Measurements from ENCODE around the gene ELL2. TPM values are rescaled to one million over a fixed set of nuclear protein-coding genes. Genes with fewer than 3 reads are reported as not detected.
A peak's percentile ranks its signal among the peaks of the same experiment; 100 is the strongest.

ELL2 gene
- polyA plus RNA-seq, 1 donor = 49.4 TPM

- peaks cover 6% of the 10 kb centered on the region for H3K36me3 ChIP-seq (ENCODE audit: control insufficient read depth, insufficient read depth, low read length)
- H3K4me3 ChIP-seq (ENCODE audit: low read length) = no peak overlapping the region
- H3K9me3 ChIP-seq (ENCODE audit: control insufficient read depth, low read depth, low read length) = no peaks in the 10 kb centered on the region
- DNase-seq = no peak
- H3K27ac ChIP-seq (ENCODE audit: low read length) = no peak overlapping the region
- WGBS (ENCODE audit: insufficient coverage, low lambda C conversion rate) = no CpG with 5 or more reads among the region's 4 CpGs
- H3K4me1 ChIP-seq (ENCODE audit: control insufficient read depth, insufficient read depth, low read length) = peaks cover 2% of the 10 kb centered on the region
- H3K27me3 ChIP-seq (ENCODE audit: control insufficient read depth, insufficient read depth, low read length) = no peaks in the 10 kb centered on the region
Observed at GRCh38 chr5:95883185-95884016, 78.2 kb downstream of the ELL2 start.

- Histone ChIP-seq H3K27ac (ENCODE audit: low read length) (no peak overlapping the region), H3K27me3 (ENCODE audit: control insufficient read depth, insufficient read depth, low read length) (no peaks in the 10 kb centered on the region), H3K4me3 (ENCODE audit: low read length) (no peak overlapping the region), H3K9me3 (ENCODE audit: control insufficient read depth, low read depth, low read length) (no peaks in the 10 kb centered on the region), H3K36me3 (ENCODE audit: control insufficient read depth, insufficient read depth, low read length) (peaks cover 6% of the 10 kb centered on the region), H3K4me1 (ENCODE audit: control insufficient read depth, insufficient read depth, low read length) (peaks cover 7% of the 10 kb centered on the region)
- no CpG with 5 or more reads among the region's 5 CpGs for WGBS (ENCODE audit: insufficient coverage, low lambda C conversion rate)
- no peak for DNase-seq
Observed at GRCh38 chr5:95881833-95882232, 79.8 kb downstream of the ELL2 start.

- Histone ChIP-seq H3K36me3 (ENCODE audit: control insufficient read depth, insufficient read depth, low read length) (no peaks in the 10 kb centered on the region), H3K27ac (ENCODE audit: low read length) (no peak overlapping the region), H3K27me3 (ENCODE audit: control insufficient read depth, insufficient read depth, low read length) (no peaks in the 10 kb centered on the region), H3K9me3 (ENCODE audit: control insufficient read depth, low read depth, low read length) (no peaks in the 10 kb centered on the region), H3K4me3 (ENCODE audit: low read length) (no peak overlapping the region), H3K4me1 (ENCODE audit: control insufficient read depth, insufficient read depth, low read length) (peaks cover 7% of the 10 kb centered on the region)
- no CpG with 5 or more reads among the region's 5 CpGs for WGBS (ENCODE audit: insufficient coverage, low lambda C conversion rate)
- DNase-seq = no peak
Observed at GRCh38 chr5:95880081-95880926, 81.3 kb downstream of the ELL2 start.

- no peaks in the 10 kb centered on the region for H3K27me3 ChIP-seq (ENCODE audit: control insufficient read depth, insufficient read depth, low read length)
- no CpG with 5 or more reads among the region's 5 CpGs for WGBS (ENCODE audit: insufficient coverage, low lambda C conversion rate)
- peaks cover 7% of the 10 kb centered on the region for H3K4me1 ChIP-seq (ENCODE audit: control insufficient read depth, insufficient read depth, low read length)
- H3K4me3 ChIP-seq (ENCODE audit: low read length) = no peak overlapping the region
- DNase-seq = no peak
- no peak overlapping the region for H3K27ac ChIP-seq (ENCODE audit: low read length)
- no peaks in the 10 kb centered on the region for H3K9me3 ChIP-seq (ENCODE audit: control insufficient read depth, low read depth, low read length)
- no peaks in the 10 kb centered on the region for H3K36me3 ChIP-seq (ENCODE audit: control insufficient read depth, insufficient read depth, low read length)
Observed at GRCh38 chr5:95879661-95880060, 82.0 kb downstream of the ELL2 start.

- Histone ChIP-seq H3K4me3 (ENCODE audit: low read length) (no peak overlapping the region), H3K27me3 (ENCODE audit: control insufficient read depth, insufficient read depth, low read length) (no peaks in the 10 kb centered on the region), H3K9me3 (ENCODE audit: control insufficient read depth, low read depth, low read length) (no peaks in the 10 kb centered on the region), H3K27ac (ENCODE audit: low read length) (peak overlapping the region; percentile 7), H3K4me1 (ENCODE audit: control insufficient read depth, insufficient read depth, low read length) (peaks cover 8% of the 10 kb centered on the region), H3K36me3 (ENCODE audit: control insufficient read depth, insufficient read depth, low read length) (no peaks in the 10 kb centered on the region)
- WGBS (ENCODE audit: insufficient coverage, low lambda C conversion rate) = no CpG with 5 or more reads among the region's 8 CpGs
- peak in 1 of 2 donors; percentile 55 for DNase-seq
Observed at GRCh38 chr5:95878417-95879323, 83.0 kb downstream of the ELL2 start.

GRCh38 chr5:95876782-95877181, 84.9 kb downstream of the ELL2 start:
- DNase-seq = no peak
- Histone ChIP-seq H3K27me3 (ENCODE audit: control insufficient read depth, insufficient read depth, low read length) (no peaks in the 10 kb centered on the region), H3K4me1 (ENCODE audit: control insufficient read depth, insufficient read depth, low read length) (peaks cover 14% of the 10 kb centered on the region), H3K4me3 (ENCODE audit: low read length) (no peak overlapping the region), H3K27ac (ENCODE audit: low read length) (no peak overlapping the region), H3K9me3 (ENCODE audit: control insufficient read depth, low read depth, low read length) (no peaks in the 10 kb centered on the region), H3K36me3 (ENCODE audit: control insufficient read depth, insufficient read depth, low read length) (no peaks in the 10 kb centered on the region)
- no CpG with 5 or more reads among the region's 2 CpGs for WGBS (ENCODE audit: insufficient coverage, low lambda C conversion rate)

- Histone ChIP-seq H3K27me3 (ENCODE audit: control insufficient read depth, insufficient read depth, low read length) (no peaks in the 10 kb centered on the region), H3K36me3 (ENCODE audit: control insufficient read depth, insufficient read depth, low read length) (no peaks in the 10 kb centered on the region), H3K4me1 (ENCODE audit: control insufficient read depth, insufficient read depth, low read length) (peaks cover 22% of the 10 kb centered on the region), H3K9me3 (ENCODE audit: control insufficient read depth, low read depth, low read length) (no peaks in the 10 kb centered on the region), H3K27ac (ENCODE audit: low read length) (no peak overlapping the region), H3K4me3 (ENCODE audit: low read length) (no peak overlapping the region)
- WGBS (ENCODE audit: insufficient coverage, low lambda C conversion rate) = no CpG with 5 or more reads among the region's 3 CpGs
- no peak for DNase-seq
Observed at GRCh38 chr5:95874246-95874645, 87.4 kb downstream of the ELL2 start.

GRCh38 chr5:95873351-95873750, 88.3 kb downstream of the ELL2 start:
- Histone ChIP-seq H3K36me3 (ENCODE audit: control insufficient read depth, insufficient read depth, low read length) (no peaks in the 10 kb centered on the region), H3K27me3 (ENCODE audit: control insufficient read depth, insufficient read depth, low read length) (no peaks in the 10 kb centered on the region), H3K9me3 (ENCODE audit: control insufficient read depth, low read depth, low read length) (no peaks in the 10 kb centered on the region), H3K4me1 (ENCODE audit: control insufficient read depth, insufficient read depth, low read length) (peaks cover 19% of the 10 kb centered on the region), H3K27ac (ENCODE audit: low read length) (no peak overlapping the region), H3K4me3 (ENCODE audit: low read length) (no peak overlapping the region)
- no CpG with 5 or more reads among the region's 4 CpGs for WGBS (ENCODE audit: insufficient coverage, low lambda C conversion rate)
- DNase-seq = no peak

GRCh38 chr5:95872346-95873268, 89.0 kb downstream of the ELL2 start:
- Histone ChIP-seq H3K27ac (ENCODE audit: low read length) (no peak overlapping the region), H3K36me3 (ENCODE audit: control insufficient read depth, insufficient read depth, low read length) (no peaks in the 10 kb centered on the region), H3K9me3 (ENCODE audit: control insufficient read depth, low read depth, low read length) (no peaks in the 10 kb centered on the region), H3K4me1 (ENCODE audit: control insufficient read depth, insufficient read depth, low read length) (peaks cover 14% of the 10 kb centered on the region), H3K27me3 (ENCODE audit: control insufficient read depth, insufficient read depth, low read length) (no peaks in the 10 kb centered on the region), H3K4me3 (ENCODE audit: low read length) (no peak overlapping the region)
- no CpG with 5 or more reads among the region's 6 CpGs for WGBS (ENCODE audit: insufficient coverage, low lambda C conversion rate)
- DNase-seq = no peak
